GM06990 (cell line): Measurements from ENCODE around the gene MCFD2.
"Not testable (repeated sequence)": the region's sequence is repeated elsewhere in the genome, so short reads cannot be mapped to it uniquely, and the experiment has no call there.

Source experiments
- DNase-seq: peaks from one replicate; pipeline ENCODE4 v3.0.0-alpha.2; 2011; ENCODE audit not compliant: insufficient read length; ENCODE audit errors: extremely low read depth
- H3K27me3 ChIP-seq: replicated peaks from 2 replicates; pipeline ENCODE4 v1.6.0; 2011; ENCODE audit warnings: low read length; ENCODE audit not compliant: control insufficient read depth, insufficient read depth
- H3K36me3 ChIP-seq: 2 replicates; pipeline ENCODE4 v1.5.1; 2011; ENCODE audit warnings: low read length; ENCODE audit not compliant: control insufficient read depth, insufficient read depth
- H3K4me3 ChIP-seq: replicated peaks from 2 replicates; pipeline ENCODE4 v1.5.1; 2011; ENCODE audit warnings: low read depth, mild to moderate bottlenecking, control low read depth, low read length
- TF ChIP-seq, protein P1 (sequence below): IDR thresholded peaks from 2 replicates; pipeline ENCODE4 v1.5.1; 2011; ENCODE audit warnings: low read length, control low read depth, mild to moderate bottlenecking, inconsistent platforms; ENCODE audit not compliant: insufficient read depth, poor library complexity, severe bottlenecking

Gene MCFD2

DNA sequence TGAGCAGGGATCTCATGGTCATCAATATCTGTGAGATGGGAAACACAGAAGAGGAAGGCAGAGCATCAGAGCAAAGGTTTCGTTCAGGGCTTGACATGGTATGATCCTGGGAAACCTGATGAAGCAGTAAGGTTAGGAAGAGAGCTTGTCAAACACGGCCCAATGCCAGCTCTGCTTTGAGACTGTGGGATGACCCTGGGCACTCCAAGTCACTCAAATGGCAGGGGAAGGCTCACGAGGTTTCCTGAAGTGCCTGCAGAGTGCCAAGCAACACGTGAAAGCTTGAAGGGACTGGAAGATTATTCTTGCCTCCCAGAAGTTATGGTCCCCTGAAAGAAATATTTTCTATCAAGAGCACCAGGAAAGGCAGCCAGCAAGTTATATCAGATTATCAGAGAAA, 6.5 kb downstream of the MCFD2 start:
- Histone ChIP-seq H3K27me3 (no peaks in the 10 kb centered on the region), H3K36me3 (peaks cover 17% of the 10 kb centered on the region), H3K4me3 (no peak overlapping the region)
- no peak for DNase-seq
- TF ChIP-seq, protein P1, sequence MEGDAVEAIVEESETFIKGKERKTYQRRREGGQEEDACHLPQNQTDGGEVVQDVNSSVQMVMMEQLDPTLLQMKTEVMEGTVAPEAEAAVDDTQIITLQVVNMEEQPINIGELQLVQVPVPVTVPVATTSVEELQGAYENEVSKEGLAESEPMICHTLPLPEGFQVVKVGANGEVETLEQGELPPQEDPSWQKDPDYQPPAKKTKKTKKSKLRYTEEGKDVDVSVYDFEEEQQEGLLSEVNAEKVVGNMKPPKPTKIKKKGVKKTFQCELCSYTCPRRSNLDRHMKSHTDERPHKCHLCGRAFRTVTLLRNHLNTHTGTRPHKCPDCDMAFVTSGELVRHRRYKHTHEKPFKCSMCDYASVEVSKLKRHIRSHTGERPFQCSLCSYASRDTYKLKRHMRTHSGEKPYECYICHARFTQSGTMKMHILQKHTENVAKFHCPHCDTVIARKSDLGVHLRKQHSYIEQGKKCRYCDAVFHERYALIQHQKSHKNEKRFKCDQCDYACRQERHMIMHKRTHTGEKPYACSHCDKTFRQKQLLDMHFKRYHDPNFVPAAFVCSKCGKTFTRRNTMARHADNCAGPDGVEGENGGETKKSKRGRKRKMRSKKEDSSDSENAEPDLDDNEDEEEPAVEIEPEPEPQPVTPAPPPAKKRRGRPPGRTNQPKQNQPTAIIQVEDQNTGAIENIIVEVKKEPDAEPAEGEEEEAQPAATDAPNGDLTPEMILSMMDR: no peak

DNA sequence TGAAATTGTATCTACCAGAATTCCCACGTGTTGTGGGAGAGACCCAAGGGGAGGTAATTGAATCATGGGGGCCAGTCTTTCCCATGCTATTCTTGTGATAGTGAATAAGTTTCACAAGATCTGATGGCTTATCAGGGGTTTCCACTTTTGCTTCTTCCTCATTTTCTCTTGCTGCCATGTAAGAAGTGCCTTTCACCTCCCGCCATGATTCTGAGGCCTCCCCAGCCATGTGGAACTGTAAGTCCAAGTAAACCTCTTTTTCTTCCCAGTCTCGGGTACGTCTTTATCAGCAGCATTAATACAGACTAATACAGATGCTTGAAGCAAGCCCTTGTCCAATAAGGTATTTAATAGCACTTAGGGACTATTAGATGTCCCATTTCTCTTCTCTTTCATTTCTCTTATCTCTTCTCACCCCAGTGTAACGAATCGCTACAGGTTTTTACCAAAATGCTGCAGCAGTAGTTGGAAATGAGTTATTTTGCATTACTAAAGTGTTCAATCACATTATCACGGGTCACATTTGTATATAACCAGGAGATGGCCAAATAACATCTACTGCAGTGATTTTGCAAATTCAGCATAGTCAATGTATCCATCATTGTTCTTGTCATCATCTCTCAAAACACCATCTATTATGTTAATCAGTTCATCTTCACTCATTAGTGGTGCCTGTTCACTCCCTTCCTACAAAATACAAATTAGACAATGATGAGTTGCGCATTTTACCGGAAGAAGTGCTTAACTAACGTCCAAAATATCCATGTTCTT, 10.5 kb downstream of the MCFD2 start:
- not testable (repeated sequence) for H3K27me3 ChIP-seq, DNase-seq, H3K4me3 ChIP-seq
- peaks cover 17% of the 10 kb centered on the region for H3K36me3 ChIP-seq

DNA sequence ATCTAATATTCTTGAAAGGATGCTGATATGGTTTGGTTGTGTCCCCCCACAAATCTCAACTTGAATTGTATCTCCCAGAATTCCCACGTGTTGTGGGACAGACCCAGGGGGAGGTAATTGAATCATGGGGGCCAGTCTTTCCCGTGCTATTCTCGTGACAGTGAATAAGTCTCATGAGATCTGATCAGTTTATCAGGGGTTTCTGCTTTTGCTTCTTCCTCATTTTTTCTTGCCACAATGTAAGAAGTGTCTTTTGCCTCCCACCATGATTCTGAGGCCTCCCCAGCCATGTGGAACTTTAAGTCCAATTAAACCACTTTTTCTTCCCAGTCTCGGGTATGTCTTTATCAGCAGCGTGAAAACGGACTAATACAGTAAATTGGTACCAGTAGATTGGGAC, 12.6 kb downstream of the MCFD2 start:
- not testable (repeated sequence) for DNase-seq, H3K4me3 ChIP-seq, H3K27me3 ChIP-seq
- peaks cover 11% of the 10 kb centered on the region for H3K36me3 ChIP-seq

DNA sequence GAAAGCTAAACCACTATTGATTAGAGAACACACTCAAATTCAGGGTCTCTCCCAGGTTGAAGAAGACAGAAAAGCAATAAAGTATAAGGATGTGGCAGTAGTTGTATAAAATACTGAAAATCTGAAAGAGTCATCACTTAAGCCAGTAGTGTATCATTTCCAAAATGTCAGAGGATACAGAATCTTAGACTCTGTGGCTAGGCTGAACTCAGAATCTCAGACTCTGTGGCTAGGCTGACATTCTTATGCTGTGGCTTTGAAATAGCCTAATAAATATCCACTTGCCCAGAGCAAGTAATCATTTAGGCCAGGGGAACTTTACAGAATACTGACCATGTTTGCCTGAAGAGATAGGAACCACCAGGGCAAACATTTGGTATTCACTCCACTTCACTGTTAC, 13.1 kb downstream of the MCFD2 start:
- H3K27me3 ChIP-seq: no peaks in the 10 kb centered on the region
- TF ChIP-seq, protein P1: no peak
- peaks cover 8% of the 10 kb centered on the region for H3K36me3 ChIP-seq
- DNase-seq: no peak
- H3K4me3 ChIP-seq: no peak overlapping the region

DNA sequence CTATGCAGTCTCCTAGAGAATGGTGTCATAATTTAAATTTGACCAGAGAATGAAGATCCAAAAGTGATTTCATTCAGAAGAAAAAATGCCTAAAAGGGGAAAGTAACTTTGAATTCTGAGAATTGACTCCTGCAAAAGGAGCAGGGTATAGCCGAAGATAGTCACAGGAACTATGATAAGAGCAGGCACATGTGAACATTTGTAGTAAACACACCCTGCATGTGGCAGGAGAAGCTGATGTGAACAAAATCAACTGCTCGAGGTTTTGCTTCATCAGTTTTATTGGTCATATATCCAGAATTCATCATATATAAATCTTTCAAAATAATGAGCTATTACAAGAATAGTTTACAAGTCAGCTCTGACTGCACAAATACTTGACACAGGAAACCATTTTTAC, 14.0 kb downstream of the MCFD2 start:
- Histone ChIP-seq H3K27me3 (no peaks in the 10 kb centered on the region), H3K4me3 (no peak overlapping the region), H3K36me3 (peaks cover 4% of the 10 kb centered on the region; the same call in 1 of the 2 replicates)
- no peak for DNase-seq
- TF ChIP-seq, protein P1: no peak

DNA sequence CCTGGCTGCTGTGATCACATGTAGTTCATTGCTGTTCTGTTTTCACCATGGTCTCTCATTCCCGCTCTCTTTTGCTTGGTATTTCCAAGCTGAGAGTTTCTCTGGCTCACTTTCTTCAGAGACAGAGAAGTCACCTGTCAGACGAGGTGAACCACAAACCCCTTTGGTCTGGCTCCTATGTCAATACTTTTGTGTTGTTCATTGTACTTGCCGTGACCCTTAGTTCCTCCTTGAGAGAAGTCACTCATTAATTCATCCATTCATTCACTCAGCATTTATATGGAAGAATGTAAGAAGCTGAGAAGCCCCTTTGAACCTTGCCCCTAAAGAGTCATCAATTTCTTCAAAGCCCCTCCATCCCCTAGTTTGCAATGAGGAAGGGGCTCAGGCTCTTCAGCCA, 15.2 kb downstream of the MCFD2 start:
- no peaks in the 10 kb centered on the region for H3K27me3 ChIP-seq
- TF ChIP-seq, protein P1: no peak
- DNase-seq: no peak
- H3K4me3 ChIP-seq: no peak overlapping the region
- H3K36me3 ChIP-seq: no peaks in the 10 kb centered on the region

DNA sequence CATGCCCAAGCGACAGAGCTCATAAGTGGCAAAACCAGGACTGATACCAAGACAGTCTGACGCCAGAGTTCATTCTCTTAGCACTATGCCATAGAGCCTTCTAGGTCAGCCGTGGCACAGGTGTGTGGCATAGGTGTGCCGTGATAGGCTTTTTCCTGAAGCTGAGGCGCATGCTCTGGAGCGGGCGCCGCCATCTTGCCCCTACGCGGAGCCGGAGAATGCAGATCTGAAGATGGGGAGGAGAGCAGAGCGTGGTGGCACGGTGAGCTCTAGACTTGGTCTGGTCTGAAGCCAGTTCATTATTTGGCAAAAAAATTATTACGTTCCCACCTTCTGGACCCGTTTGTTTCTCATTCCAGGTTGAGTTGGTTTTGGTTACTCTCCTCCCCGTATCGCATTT, 16.6 kb downstream of the MCFD2 start:
- no peak overlapping the region for H3K4me3 ChIP-seq
- no peaks in the 10 kb centered on the region for H3K27me3 ChIP-seq
- TF ChIP-seq, protein P1: no peak
- DNase-seq: no peak
- H3K36me3 ChIP-seq: no peaks in the 10 kb centered on the region
